HL-60/S4 treated with retinoic acid at 250 ng/mL for 4 days and 3 days (cell line): ENCODE measurements around the gene SDK1.

Experiments used
- in situ Hi-C: fragments of 300-500 bp; cut with MboI; formaldehyde crosslinking; loops from 2 replicates; pipeline ENCODE4 v1.7.0; 2022; ENCODE audit warnings: low sequenced_read_pairs

The SDK1 gene

DNA sequence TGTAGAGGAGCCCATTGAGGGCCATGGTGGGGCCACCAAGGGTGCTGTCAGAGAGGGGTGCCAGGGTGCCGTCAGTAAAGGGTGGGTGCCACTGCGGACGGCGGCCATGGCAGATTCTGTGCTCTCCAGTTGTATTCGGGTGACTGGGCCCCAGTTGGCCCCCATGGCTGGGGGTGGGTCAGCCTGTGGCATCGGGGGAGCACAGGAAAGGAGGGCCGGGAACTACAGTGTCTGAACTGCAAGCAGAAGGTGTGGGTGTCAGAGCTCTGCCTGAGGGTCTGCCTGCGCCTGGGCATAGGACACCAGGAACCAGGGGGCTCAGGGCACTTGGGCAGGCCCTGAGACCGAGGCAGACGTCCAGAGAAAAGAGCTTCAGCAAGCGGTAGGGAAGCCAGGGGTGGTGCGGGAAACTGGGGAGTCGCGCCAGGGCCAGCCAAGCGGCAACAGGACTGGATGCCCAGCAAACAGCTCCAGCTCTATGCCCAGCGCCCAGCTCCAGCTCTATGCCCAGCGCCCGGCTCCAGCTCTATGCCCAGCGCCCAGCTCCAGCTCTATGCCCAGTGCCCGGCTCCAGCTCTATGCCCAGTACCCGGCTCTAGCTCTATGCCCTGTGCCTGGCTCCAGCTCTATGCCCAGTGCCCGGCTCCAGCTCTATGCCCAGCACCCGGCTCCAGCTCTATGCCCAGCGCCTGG, 878.8 kb downstream of the SDK1 start:
- in situ Hi-C loops, result no loop called here

GRCh38 chr7:4181446-4181845, 880.4 kb downstream of the SDK1 start:
- in situ Hi-C loops, result no loop called here

DNA sequence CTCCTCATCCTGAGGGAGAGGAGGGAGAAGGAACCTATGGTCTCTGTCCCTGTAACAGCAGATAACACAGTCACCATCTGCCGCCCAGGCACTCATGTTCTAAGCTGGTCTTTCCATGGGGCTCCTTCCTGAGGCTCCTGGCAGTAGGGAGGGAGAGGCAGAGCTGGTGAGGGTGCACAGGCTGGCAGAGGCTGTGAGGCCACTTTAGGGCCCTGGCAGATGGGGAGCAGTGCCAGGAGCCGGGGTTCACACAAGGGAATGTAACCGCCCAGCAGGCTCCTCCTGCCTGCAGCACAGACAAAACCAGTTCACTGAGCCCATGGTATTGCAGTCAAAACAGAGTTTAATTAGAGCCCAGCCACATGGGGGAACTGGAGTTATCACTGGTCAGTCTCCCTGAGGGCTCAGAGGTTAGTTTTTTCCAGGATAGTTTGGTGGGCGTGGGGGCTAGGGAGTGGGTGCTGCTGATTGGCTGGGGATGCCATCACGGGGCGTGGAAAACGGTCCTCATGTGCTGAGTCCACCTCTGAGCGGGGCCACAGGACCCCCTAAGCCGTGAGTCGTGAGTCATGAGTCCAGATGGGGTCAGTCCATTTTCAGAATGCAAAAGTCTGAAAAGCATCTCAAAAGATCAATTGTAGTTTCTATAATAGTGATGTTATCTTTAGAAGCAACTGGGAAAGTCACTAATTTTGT, 881.7 kb downstream of the SDK1 start:
- in situ Hi-C loops, result no loop called here

- in situ Hi-C loops, result no loop called here
Observed at GRCh38 chr7:4184653-4185052, 883.6 kb downstream of the SDK1 start.

GRCh38 chr7:4185136-4185535, 884.1 kb downstream of the SDK1 start:
- in situ Hi-C loops, result no loop called here

- in situ Hi-C loops, result no loop called here
Observed at GRCh38 chr7:4185721-4186512, 884.9 kb downstream of the SDK1 start.

DNA sequence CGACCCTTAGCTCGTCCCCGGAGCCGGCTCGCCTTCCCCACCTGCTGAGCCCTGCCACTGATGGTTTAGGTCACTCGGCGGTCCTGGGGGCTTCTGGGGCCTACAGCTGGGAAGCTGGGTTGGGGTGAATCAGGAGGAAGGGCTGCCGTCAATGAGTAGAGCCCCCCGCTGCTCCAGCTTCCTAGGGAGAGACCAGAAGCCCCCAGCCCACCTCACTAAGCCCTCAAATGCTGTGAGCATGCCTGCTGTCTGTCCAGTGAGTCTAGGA, 885.4 kb downstream of the SDK1 start:
- in situ Hi-C loops, result no loop called here

DNA sequence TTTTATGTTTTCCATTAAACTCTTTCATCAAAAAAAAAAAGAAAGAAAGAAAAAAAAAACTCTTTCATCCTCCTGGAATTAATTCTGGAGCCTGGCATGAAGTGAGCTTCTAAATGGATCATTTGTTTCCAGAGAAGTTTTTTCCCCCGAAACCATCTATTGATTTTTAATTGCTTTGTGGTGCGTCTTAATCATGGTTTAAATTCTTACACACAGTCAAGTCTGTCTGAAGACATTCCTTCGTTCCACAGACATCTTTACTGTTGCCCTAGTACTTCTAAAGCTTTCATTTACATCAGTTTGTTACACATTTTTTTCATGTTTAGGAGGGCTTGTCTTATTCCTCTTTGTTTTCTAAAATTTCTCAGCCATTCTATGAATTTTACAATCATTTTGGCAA, 887.6 kb downstream of the SDK1 start:
- in situ Hi-C loops, result no loop called here

GRCh38 chr7:4189131-4189570, 888.1 kb downstream of the SDK1 start:
- in situ Hi-C loops, result no loop called here

DNA sequence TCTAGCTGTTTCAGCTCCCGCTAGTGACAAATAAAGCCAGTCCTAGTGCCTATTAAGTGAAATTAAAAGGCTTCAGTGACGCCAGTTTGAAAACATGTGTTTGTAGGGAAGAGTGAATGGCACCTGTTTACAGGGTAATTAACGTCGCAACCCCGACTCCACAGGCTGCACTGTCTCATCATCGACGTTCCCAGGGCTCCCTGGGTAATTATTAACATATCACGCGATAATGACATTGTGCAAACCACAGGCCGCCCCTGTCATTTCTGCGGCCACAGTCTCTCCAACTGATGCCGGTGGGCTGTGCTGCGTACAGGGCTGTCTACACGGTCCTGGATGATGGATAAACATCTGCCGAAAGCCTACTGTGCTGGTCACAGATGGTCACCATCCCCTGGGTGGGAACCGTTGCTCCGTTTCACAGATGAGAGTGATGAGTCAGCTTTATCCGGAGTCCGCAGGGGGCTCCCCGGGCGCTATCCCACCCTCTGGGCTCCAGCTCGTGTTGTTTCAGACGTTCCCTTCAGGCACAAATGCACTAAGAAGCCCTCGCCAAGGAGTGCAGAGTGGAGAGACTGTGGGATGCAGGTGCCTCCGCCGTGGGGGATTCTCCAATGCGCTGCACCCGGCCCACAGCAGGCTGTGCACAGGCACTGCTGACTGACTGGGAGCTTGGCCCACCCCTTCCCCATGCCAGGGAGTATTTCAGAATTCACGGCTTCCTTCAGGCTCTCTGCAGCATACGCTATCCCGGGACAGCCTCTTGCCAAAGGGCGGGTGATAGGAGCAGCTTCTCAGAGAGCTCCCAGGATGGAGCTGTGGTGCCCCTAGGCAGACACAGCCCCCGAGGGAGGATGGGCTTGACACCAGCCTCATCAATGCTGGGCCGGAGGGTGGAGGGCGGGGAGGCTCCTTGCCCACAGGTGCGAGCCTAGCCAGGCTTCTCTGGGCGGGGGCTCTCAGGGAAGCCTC, 889.2 kb downstream of the SDK1 start:
- in situ Hi-C loops, result no loop called here

- in situ Hi-C loops, result no loop called here
Observed at GRCh38 chr7:4191046-4191445, 890.0 kb downstream of the SDK1 start.

DNA sequence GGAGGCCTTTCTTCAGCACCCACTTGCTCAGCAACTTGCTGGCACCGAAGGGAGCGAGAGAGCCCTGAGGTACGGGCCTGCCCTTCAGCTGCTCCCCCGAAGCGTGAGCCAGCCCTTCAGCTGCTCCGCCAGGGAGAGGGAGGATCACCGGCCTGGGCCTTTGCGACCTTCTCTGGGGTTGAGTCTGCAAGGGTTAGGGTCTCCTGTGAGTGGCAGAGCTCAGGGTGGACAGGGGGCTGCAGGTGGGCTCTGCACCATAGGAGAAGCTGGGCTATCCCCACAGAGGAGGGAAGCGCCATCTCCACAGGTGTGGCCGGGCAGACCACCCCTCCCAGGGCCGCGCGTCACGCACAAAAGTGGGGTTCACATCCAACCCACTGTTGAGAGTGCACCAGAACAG, 890.5 kb downstream of the SDK1 start:
- in situ Hi-C loops, result no loop called here

DNA sequence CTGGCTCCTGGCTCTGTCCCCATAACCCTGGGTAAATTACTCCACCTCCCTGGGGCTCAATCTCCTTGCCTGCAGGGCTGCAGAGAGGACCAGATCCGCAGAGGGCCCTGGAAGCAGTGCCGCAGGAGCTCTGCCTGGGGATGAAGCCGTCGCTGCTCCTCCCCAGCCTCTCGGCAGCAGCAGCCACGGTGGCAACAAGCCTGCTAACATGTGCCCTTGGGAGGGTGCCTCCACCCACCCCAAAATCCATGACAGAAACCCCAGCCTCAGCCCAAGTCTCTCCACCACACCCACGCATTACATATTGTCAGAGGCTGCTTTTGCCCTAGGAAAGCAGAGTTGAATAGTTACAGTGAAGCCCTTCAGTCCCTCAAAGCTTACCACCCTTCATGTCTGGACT, 894.6 kb downstream of the SDK1 start:
- in situ Hi-C loops, result no loop called here

GRCh38 chr7:4196121-4196819, 895.2 kb downstream of the SDK1 start:
- in situ Hi-C loops, result no loop called here

GRCh38 chr7:4198301-4198700, 897.2 kb downstream of the SDK1 start:
- in situ Hi-C loops, result no loop called here

- in situ Hi-C loops, result no loop called here
Observed at GRCh38 chr7:4200546-4201094, 899.6 kb downstream of the SDK1 start.

DNA sequence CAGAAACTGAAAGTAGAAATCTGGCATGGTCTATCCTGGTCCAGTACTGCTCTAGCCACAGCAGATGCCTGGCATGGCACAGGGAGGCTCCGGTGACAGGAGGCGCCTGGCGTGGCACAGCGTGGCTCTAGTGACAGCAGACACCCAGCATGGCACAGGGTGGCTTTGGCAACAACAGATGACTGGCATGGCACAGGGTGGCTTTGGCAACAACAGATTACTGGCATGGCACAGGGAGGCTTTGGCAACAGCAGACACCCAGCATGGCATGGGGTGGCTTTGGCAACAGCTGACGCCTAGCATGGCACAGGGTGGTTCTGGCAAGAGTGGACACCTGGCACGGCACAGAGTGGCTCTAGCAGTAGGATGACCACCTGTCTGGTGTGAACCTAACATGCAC, 900.5 kb downstream of the SDK1 start:
- in situ Hi-C loops, result no loop called here

GRCh38 chr7:4202154-4202736, 901.2 kb downstream of the SDK1 start:
- in situ Hi-C loops, result no loop called here

DNA sequence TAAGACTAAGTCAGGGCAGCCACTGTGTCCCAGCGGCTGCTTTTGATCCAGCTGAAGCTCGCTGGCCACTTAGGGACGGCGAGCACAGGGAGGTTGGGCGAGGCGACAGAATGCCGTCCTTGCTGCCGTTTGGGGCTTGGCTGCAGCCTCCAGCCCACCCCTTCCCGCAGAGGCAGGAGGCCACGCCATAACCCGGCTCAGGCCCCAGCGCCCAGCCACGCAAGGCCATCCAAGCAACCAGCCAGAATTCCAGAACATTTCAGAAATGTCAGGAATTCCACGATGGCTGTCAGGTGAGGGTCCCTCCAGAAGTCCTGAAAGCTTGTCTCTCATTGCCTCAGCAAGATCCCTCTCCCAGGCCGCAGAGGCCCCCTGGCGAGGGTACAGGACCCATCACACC, 901.9 kb downstream of the SDK1 start:
- in situ Hi-C loops, result no loop called here
